ENCODE data around the gene FRMD7. TPM values are rescaled to one million over a fixed set of nuclear protein-coding genes. Genes with fewer than 3 reads are reported as not detected.
"Not testable (repeated sequence)": the region's sequence is repeated elsewhere in the genome, so short reads cannot be mapped to it uniquely, and the experiment has no call there.

The FRMD7 gene
- total RNA-seq, 3 donors from 2014 or later: not detected

DNA sequence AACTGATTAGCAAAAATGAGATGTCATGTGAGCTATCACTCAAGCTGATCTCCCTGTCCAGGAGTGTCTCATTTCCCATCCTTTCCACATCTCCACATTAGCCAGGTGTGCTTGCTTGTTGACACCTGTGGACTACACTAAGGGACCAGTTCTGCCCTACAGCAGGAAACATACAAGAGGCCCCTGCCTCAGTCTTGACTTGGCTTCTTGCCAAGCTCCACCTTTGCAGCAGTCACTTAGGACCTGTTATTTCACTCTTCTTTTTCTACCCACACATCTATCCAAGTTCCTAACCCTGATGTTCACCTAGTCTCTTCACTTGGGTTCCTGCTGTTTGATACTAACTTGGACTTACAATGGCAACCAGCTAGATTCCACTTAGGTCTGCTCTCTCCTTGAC is 13.2 kb downstream of the FRMD7 start:
- TF ChIP-seq, protein P1, sequence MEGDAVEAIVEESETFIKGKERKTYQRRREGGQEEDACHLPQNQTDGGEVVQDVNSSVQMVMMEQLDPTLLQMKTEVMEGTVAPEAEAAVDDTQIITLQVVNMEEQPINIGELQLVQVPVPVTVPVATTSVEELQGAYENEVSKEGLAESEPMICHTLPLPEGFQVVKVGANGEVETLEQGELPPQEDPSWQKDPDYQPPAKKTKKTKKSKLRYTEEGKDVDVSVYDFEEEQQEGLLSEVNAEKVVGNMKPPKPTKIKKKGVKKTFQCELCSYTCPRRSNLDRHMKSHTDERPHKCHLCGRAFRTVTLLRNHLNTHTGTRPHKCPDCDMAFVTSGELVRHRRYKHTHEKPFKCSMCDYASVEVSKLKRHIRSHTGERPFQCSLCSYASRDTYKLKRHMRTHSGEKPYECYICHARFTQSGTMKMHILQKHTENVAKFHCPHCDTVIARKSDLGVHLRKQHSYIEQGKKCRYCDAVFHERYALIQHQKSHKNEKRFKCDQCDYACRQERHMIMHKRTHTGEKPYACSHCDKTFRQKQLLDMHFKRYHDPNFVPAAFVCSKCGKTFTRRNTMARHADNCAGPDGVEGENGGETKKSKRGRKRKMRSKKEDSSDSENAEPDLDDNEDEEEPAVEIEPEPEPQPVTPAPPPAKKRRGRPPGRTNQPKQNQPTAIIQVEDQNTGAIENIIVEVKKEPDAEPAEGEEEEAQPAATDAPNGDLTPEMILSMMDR (IDR thresholded peaks at IDR 0.05): no peak
- intact Hi-C loops (cut with DNase I, micrococcal nuclease): no loop called here
- no peaks in the 10 kb centered on the region for H3K9me3 ChIP-seq
- no peak overlapping the region for H3K4me3 ChIP-seq
- H3K4me1 ChIP-seq (ENCODE audit: low read depth): no peaks in the 10 kb centered on the region
- no peaks in the 10 kb centered on the region for H3K36me3 ChIP-seq (ENCODE audit: low read depth)
- ATAC-seq (no peak), DNase-seq (no peak)

- TF ChIP-seq, protein P1 (IDR thresholded peaks at IDR 0.05): no peak
- intact Hi-C loops (cut with DNase I, micrococcal nuclease): no loop called here
- DNase-seq (no peak), ATAC-seq (no peak)
- Histone ChIP-seq H3K4me3 (no peak overlapping the region), H3K36me3 (ENCODE audit: low read depth) (no peaks in the 10 kb centered on the region), H3K9me3 (no peaks in the 10 kb centered on the region), H3K4me1 (ENCODE audit: low read depth) (no peaks in the 10 kb centered on the region)
These were observed 20.5 kb downstream of the FRMD7 start for GRCh38 chrX:132107291-132107690.

DNA sequence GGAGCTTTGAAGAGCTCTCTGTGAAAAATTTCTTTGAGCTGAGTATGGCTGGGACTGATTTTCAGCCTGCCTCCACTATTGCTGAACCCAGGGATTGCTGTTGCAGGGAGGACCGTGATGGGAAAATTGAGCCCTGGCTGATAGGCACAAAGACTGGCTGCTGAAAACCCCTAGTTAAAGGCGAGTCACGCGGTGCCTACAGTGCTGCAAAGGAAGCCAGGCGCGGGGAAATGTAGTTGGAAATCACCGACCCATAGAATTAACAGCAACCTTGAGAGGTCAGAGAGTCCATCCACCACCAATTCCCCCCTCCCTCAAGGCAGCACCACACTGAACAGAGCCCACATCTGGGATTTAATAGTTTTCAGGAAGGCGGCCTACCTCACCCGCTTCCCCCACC is 26.0 kb downstream of the FRMD7 start:
- intact Hi-C loops (cut with DNase I, micrococcal nuclease): no loop called here
- Histone ChIP-seq H3K4me1 (ENCODE audit: low read depth) (no peaks in the 10 kb centered on the region), H3K4me3 (no peak overlapping the region), H3K36me3 (ENCODE audit: low read depth) (no peaks in the 10 kb centered on the region), H3K9me3 (no peaks in the 10 kb centered on the region)
- TF ChIP-seq, protein P1 (IDR thresholded peaks at IDR 0.05): no peak
- ATAC-seq (no peak), DNase-seq (no peak)

DNA sequence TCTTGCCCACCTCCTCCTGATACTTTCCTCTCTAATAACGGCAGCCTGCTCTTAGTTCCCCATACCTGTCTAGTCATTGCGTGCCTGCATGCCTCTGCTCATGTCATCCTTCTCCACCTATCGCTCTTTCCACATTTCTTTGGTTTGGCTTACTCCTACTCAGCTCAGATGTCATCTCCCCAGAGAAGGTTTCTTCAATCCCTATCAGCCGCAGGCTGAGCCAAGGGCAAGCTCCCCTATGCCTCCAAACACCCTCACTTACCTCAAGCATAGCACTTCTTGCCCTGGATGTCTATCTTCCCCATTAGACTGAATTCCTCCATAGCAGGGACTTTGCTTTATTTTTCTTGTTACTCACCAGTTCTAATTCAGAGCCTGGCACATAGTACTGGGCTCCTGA is 26.6 kb downstream of the FRMD7 start:
- no peak for DNase-seq

DNA sequence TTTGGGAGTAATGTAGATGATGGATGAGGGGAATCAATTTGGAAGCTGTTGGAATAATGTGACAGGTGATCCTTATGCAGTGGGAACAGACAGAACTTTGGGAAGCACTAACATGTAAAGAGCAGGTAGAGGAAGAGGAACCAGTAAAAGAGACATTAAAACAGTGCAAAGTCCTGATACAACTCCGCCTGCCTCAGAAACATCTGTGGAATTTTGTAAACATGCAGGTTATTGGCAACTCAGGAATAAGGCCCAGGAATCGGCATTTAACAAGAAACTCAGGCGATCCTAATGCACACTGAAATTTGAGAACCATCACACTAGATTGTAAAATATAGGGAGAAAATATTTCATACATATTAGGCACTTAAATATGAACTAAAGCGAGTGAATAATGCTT is 29.1 kb downstream of the FRMD7 start:
- intact Hi-C loops (cut with DNase I, micrococcal nuclease); H3K4me3 ChIP-seq; DNase-seq; H3K36me3 ChIP-seq (ENCODE audit: low read depth); ATAC-seq; H3K4me1 ChIP-seq (ENCODE audit: low read depth); H3K9me3 ChIP-seq: not testable (repeated sequence)

More for the DNA sequence above, 26.6 kb downstream of the FRMD7 start:
- intact Hi-C loops (cut with DNase I, micrococcal nuclease): no loop called here
- Histone ChIP-seq H3K9me3 (no peaks in the 10 kb centered on the region), H3K4me1 (ENCODE audit: low read depth) (no peaks in the 10 kb centered on the region), H3K4me3 (no peak overlapping the region), H3K36me3 (ENCODE audit: low read depth) (no peaks in the 10 kb centered on the region)
- ATAC-seq: no peak
- TF ChIP-seq, protein P1 (IDR thresholded peaks at IDR 0.05): no peak

GRCh38 chrX:132094164-132094563 is 33.7 kb downstream of the FRMD7 start:
- ATAC-seq (no peak), DNase-seq (no peak)
- intact Hi-C loops (cut with DNase I, micrococcal nuclease): no loop called here
- TF ChIP-seq, protein P1 (IDR thresholded peaks at IDR 0.05): no peak
- Histone ChIP-seq H3K4me3 (no peak overlapping the region), H3K4me1 (ENCODE audit: low read depth) (no peaks in the 10 kb centered on the region), H3K36me3 (ENCODE audit: low read depth) (no peaks in the 10 kb centered on the region), H3K9me3 (no peaks in the 10 kb centered on the region)

Data from mucosa of descending colon (tissue), 3 donors.